Neural cell (in vitro differentiated cells): ENCODE data around the gene LTB4R2.

Experiments used
- CTCF ChIP-seq: fragments of 450-650 bp; IDR thresholded peaks from 2 replicates; pipeline ENCODE4 v1.5.1; 2014; ENCODE audit warnings: antibody characterized with exemption, mild to moderate bottlenecking, moderate library complexity; ENCODE audit not compliant: poor library complexity, severe bottlenecking
- RAD21 ChIP-seq: fragments of 450-650 bp; conservative IDR thresholded peaks from 2 replicates; pipeline ENCODE4 v1.6.1; 2014; ENCODE audit warnings: antibody characterized with exemption, mild to moderate bottlenecking, moderate library complexity
- REST ChIP-seq: IDR thresholded peaks from 2 replicates; pipeline ENCODE4 v1.6.1; 2012; ENCODE audit warnings: borderline replicate concordance
- TAF1 ChIP-seq: IDR thresholded peaks from 2 replicates; pipeline ENCODE4 v1.6.1; 2012; ENCODE audit warnings: low read depth

DNA sequence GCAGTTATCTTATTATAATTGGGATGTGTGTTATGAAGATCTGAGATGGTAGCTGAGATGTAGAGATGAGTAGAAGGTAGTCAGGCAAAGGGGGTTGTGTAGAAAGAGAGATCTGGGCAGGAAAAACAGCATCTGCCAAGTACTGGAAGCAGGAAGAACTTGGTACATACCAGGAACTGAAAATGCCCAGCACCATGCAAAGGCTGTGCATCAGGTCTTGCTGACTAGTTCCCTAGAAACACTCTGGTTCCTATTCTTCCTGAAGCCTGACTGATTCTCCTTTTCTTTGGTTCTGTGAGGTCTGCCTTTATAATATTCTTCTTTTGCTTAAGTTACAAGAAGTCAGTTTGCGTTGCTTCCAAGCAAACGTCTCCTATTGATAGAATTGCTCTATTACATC lies 51.4 kb downstream of the LTB4R2 start:
- TF ChIP-seq CTCF: no peak
- TF ChIP-seq TAF1: no peak
- no peak for TF ChIP-seq REST
- no peak for TF ChIP-seq RAD21
